Natural killer cell treated with Interleukin-12 subunit alpha and Interleukin-12 subunit beta and Interleukin-15 and Interleukin-18, amount 100 ng/mL, for 72 hours (primary cell): ENCODE measurements around the gene SEC22A. TPM values are rescaled to one million over a fixed set of nuclear protein-coding genes. Genes with fewer than 3 reads are reported as not detected.
"Not testable (repeated sequence)": the region's sequence is repeated elsewhere in the genome, so short reads cannot be mapped to it uniquely, and the experiment has no call there.

Source experiments
- ATAC-seq, 2 donors: fragments of 150-1000 bp; cut with Tn5 transposase in 1 of 2; sonication (Bioruptor Pico), chemical (Tn5 transposase) in 1 of 2; 2 replicates each; pipeline ENCODE4 v1.10.0; 2021
- DNase-seq: peaks from one replicate; pipeline ENCODE4 v3.0.0; 2022; ENCODE audit warnings: low spot score
- H3K27ac Mint-ChIP-seq, 2 donors: 1 replicate in 1 of 2; 2 replicates in 1 of 2; pipeline ENCODE4 v1.8.0; 2022; ENCODE audit warnings: mixed read lengths in 2 of 2, mild to moderate bottlenecking in 1 of 2, moderate library complexity in 1 of 2
- H3K27me3 Mint-ChIP-seq, 2 donors: 1 replicate in 1 of 2; 2 replicates in 1 of 2; pipeline ENCODE4 v1.8.0; 2022; ENCODE audit warnings: mixed read lengths in 2 of 2
- H3K36me3 Mint-ChIP-seq: one replicate; pipeline ENCODE4 v1.8.0; 2022; ENCODE audit warnings: mixed read lengths
- H3K4me1 Mint-ChIP-seq, 2 donors: 1 replicate in 1 of 2; 2 replicates in 1 of 2; pipeline ENCODE4 v1.8.0; 2022; ENCODE audit warnings: low read depth in 2 of 2, mixed read lengths in 2 of 2, mild to moderate bottlenecking in 1 of 2
- H3K4me3 Mint-ChIP-seq: one replicate; pipeline ENCODE4 v1.8.0; 2022; ENCODE audit warnings: mixed read lengths
- H3K9me3 Mint-ChIP-seq: 2 replicates; pipeline ENCODE4 v1.8.0; 2022; ENCODE audit warnings: mixed read lengths
- total RNA-seq, 2 donors: library from RNA; stranded (reverse); gene quantifications; one replicate each; pipeline ENCODE4 v1.2.3, GENCODE V29; 2022

Gene SEC22A
- total RNA-seq, 2 donors from 2014 or later, result 18.8 to 19.0 TPM

DNA sequence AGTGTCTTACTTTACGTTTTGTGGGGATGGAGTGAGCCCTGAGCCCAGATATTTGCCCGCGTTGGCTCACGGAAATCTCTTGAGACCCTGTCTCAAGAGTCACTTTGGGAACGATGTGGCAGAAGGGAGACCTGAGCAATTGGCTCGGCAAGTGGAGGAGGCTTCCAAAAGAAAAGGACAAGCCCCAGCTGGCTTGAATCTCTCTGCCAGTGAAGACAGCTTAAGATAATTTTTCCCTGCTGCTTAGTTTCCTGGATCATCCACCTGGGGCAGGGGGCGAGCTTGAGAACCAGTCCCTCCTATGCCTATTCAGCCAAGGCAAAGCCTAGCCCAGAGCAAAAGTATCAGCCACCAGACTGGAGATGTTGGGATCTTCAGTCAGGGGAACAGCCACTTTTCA is 708 bp downstream of the SEC22A start:
- peaks cover 4% of the 10 kb centered on the region for H3K36me3 Mint-ChIP-seq
- ATAC-seq (no peak), DNase-seq (no peak)
- H3K27me3 Mint-ChIP-seq, result peaks cover 1 to 3% of the 10 kb centered on the region in 2 donors
- peak overlapping the region; percentile 84 to 96 for H3K27ac Mint-ChIP-seq
- H3K4me1 Mint-ChIP-seq, result peaks cover 11 to 16% of the 10 kb centered on the region in 2 donors
- peaks cover 2% of the 10 kb centered on the region for H3K9me3 Mint-ChIP-seq
- H3K4me3 Mint-ChIP-seq, result peak overlapping the region; percentile 93

- H3K9me3 Mint-ChIP-seq, result no peaks in the 10 kb centered on the region
- H3K4me3 Mint-ChIP-seq, result no peak overlapping the region
- no peak overlapping the region for H3K27ac Mint-ChIP-seq
- H3K27me3 Mint-ChIP-seq, result no peaks in the 10 kb centered on the region
- peaks cover 8 to 13% of the 10 kb centered on the region in 2 donors for H3K4me1 Mint-ChIP-seq
- ATAC-seq (no peak), DNase-seq (no peak)
- H3K36me3 Mint-ChIP-seq, result peaks cover 8% of the 10 kb centered on the region
Measured at GRCh38 chr3:123218990-123219389, 17.2 kb downstream of the SEC22A start.

GRCh38 chr3:123221369-123221768 is 19.6 kb downstream of the SEC22A start:
- not testable (repeated sequence) for H3K4me1 Mint-ChIP-seq, H3K4me3 Mint-ChIP-seq, DNase-seq, H3K27me3 Mint-ChIP-seq, H3K9me3 Mint-ChIP-seq, ATAC-seq, H3K27ac Mint-ChIP-seq
- H3K36me3 Mint-ChIP-seq, result peaks cover 11% of the 10 kb centered on the region

DNA sequence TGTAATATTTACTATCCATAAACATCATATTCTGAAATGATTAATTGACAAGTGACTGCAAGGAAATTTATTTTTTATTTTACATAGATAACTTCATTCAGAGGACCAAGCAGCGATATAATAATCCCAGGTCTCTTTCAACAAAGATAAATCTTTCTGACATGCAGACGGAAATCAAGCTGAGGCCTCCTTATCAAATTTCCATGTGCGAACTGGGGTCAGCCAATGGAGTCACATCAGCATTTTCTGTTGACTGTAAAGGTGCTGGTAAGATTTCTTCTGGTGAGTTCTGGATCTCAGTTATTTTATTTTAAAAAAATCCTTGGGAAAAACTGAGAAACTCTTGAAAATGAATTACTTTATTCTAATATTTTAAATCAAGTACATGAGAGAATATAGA is 23.3 kb downstream of the SEC22A start:
- H3K9me3 Mint-ChIP-seq, result peaks cover 9% of the 10 kb centered on the region
- H3K4me3 Mint-ChIP-seq, result no peak overlapping the region
- no peak overlapping the region for H3K27ac Mint-ChIP-seq
- peaks cover 0 to 4% of the 10 kb centered on the region in 2 donors for H3K4me1 Mint-ChIP-seq
- H3K27me3 Mint-ChIP-seq, result no peaks in the 10 kb centered on the region
- ATAC-seq, result no peak
- peaks cover 37% of the 10 kb centered on the region for H3K36me3 Mint-ChIP-seq
- DNase-seq, result no peak

GRCh38 chr3:123226549-123226948 is 24.8 kb downstream of the SEC22A start:
- H3K36me3 Mint-ChIP-seq, result peaks cover 37% of the 10 kb centered on the region
- H3K4me3 Mint-ChIP-seq, result no peak overlapping the region
- peaks cover 0 to 4% of the 10 kb centered on the region in 2 donors for H3K4me1 Mint-ChIP-seq
- ATAC-seq, result no peak
- H3K27me3 Mint-ChIP-seq, result no peaks in the 10 kb centered on the region
- peaks cover 9% of the 10 kb centered on the region for H3K9me3 Mint-ChIP-seq
- H3K27ac Mint-ChIP-seq, result no peak overlapping the region
- no peak for DNase-seq

GRCh38 chr3:123229145-123229544 is 27.4 kb downstream of the SEC22A start:
- DNase-seq, result no peak
- Mint-ChIP-seq H3K4me1 (no peaks in the 10 kb centered on the region), H3K36me3 (peaks cover 37% of the 10 kb centered on the region), H3K27ac (no peak overlapping the region), H3K9me3 (peaks cover 9% of the 10 kb centered on the region), H3K4me3 (no peak overlapping the region), H3K27me3 (no peaks in the 10 kb centered on the region)
- no peak for ATAC-seq

- Mint-ChIP-seq H3K4me3 (no peak overlapping the region), H3K27me3 (no peaks in the 10 kb centered on the region), H3K9me3 (no peaks in the 10 kb centered on the region), H3K4me1 (peaks cover 11 to 13% of the 10 kb centered on the region in 2 donors), H3K36me3 (peaks cover 17% of the 10 kb centered on the region), H3K27ac (no peak overlapping the region)
- ATAC-seq (no peak), DNase-seq (no peak)
Measured at GRCh38 chr3:123236902-123237301, 35.2 kb downstream of the SEC22A start.

- not testable (repeated sequence) for H3K4me3 Mint-ChIP-seq, DNase-seq, H3K27ac Mint-ChIP-seq, ATAC-seq, H3K27me3 Mint-ChIP-seq, H3K9me3 Mint-ChIP-seq
- H3K4me1 Mint-ChIP-seq, result peaks cover 16 to 20% of the 10 kb centered on the region in 2 donors
- peaks cover 22% of the 10 kb centered on the region for H3K36me3 Mint-ChIP-seq
Measured at GRCh38 chr3:123239186-123239585, 37.4 kb downstream of the SEC22A start.

DNA sequence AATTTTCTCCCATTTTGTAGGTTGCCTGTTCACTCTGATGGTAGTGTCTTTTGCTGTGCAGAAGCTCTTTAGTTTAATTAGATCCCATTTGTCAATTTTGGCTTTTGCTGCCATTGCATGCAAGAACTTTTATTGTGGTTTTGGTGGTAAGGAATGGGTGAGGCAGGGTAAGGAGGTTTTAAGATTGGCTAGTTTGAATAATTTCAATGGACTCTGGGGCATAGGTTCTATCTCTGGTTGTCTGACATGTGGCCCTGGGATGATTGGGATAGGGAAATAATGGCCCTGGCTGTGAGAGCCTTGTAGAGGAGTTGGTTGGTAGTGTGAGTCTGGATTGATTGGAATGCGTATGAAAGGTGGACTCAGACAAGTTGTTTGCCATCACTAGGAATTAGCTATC is 38.0 kb downstream of the SEC22A start:
- Mint-ChIP-seq H3K4me3 (no peak overlapping the region), H3K27me3 (no peaks in the 10 kb centered on the region), H3K36me3 (peaks cover 22% of the 10 kb centered on the region), H3K27ac (peak overlapping the region in 1 of 2 donors; percentile 9), H3K4me1 (peaks cover 16 to 20% of the 10 kb centered on the region in 2 donors), H3K9me3 (no peaks in the 10 kb centered on the region)
- ATAC-seq, result no peak
- DNase-seq, result no peak

- Mint-ChIP-seq H3K27ac (no peak overlapping the region), H3K4me1 (peaks cover 8 to 20% of the 10 kb centered on the region in 2 donors), H3K9me3 (no peaks in the 10 kb centered on the region), H3K36me3 (peaks cover 40% of the 10 kb centered on the region), H3K4me3 (no peak overlapping the region), H3K27me3 (no peaks in the 10 kb centered on the region)
- no peak for ATAC-seq
- DNase-seq, result no peak
Measured at GRCh38 chr3:123244128-123244527, 42.4 kb downstream of the SEC22A start.

DNA sequence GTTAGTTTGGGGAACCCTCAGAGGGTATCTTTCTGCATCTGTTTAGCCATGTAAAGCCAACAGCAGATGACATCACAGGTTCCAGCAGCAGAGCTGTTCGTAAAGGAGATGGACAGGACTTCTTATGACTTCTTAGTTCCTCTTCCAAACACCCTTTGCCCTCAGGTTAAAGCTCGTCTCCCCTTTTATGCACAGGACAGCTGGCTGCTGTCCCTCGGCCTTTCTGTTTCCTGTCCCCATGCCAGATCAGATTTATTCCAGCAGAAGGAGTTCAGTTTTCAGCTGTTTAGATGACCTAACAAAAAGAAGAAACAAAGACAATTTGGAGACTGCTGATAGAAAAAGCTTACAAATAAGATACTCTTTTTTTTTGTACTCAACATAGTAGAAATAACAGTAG is 45.1 kb downstream of the SEC22A start:
- no peaks in the 10 kb centered on the region for H3K9me3 Mint-ChIP-seq
- no peak for ATAC-seq
- DNase-seq, result no peak
- H3K27me3 Mint-ChIP-seq, result no peaks in the 10 kb centered on the region
- H3K27ac Mint-ChIP-seq, result no peak overlapping the region
- H3K36me3 Mint-ChIP-seq, result peaks cover 28% of the 10 kb centered on the region
- no peak overlapping the region for H3K4me3 Mint-ChIP-seq
- peaks cover 3 to 9% of the 10 kb centered on the region in 2 donors for H3K4me1 Mint-ChIP-seq

GRCh38 chr3:123256256-123256655 is 54.5 kb downstream of the SEC22A start:
- Mint-ChIP-seq H3K27ac (no peak overlapping the region), H3K36me3 (peaks cover 16% of the 10 kb centered on the region), H3K4me3 (no peak overlapping the region), H3K27me3 (no peaks in the 10 kb centered on the region), H3K9me3 (no peaks in the 10 kb centered on the region), H3K4me1 (no peaks in the 10 kb centered on the region)
- DNase-seq (no peak), ATAC-seq (no peak)

- Mint-ChIP-seq H3K4me1 (no peaks in the 10 kb centered on the region), H3K9me3 (no peaks in the 10 kb centered on the region), H3K27me3 (no peaks in the 10 kb centered on the region), H3K4me3 (no peak overlapping the region), H3K36me3 (peaks cover 6% of the 10 kb centered on the region), H3K27ac (no peak overlapping the region)
- no peak for ATAC-seq
- no peak for DNase-seq
Measured at GRCh38 chr3:123258359-123258758, 56.6 kb downstream of the SEC22A start.

DNA sequence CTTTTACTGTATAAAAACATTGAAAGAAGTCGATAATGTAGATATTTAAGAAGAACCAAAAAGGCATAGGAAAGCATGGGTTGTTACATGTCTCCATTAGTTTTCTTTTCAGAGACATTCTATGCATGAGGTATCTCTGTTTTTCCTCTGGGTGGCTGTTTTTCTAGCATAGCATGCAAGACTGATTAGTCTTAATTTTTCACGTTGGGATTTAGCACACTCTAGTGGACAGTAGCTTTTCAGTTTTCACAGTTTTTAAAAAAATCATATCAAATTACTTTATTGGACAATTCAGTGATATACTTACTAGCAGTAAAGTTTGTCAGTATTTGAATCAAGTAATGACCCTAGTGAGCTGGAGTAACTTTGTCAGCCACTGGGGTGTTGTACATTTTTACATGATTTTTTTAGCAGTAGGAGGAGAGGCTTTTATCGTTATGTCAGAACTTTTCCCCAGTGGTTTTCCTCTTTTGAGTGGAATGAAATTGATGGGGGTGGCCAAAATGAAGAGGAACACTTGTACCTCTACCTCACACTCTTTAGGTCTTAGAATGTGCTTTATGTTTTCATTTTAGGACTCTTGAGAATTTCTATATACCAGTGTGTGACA is 57.2 kb downstream of the SEC22A start:
- Mint-ChIP-seq H3K27me3 (no peaks in the 10 kb centered on the region), H3K9me3 (no peaks in the 10 kb centered on the region), H3K27ac (no peak overlapping the region), H3K36me3 (peaks cover 6% of the 10 kb centered on the region), H3K4me3 (no peak overlapping the region), H3K4me1 (no peaks in the 10 kb centered on the region)
- ATAC-seq, result no peak
- DNase-seq, result no peak

DNA sequence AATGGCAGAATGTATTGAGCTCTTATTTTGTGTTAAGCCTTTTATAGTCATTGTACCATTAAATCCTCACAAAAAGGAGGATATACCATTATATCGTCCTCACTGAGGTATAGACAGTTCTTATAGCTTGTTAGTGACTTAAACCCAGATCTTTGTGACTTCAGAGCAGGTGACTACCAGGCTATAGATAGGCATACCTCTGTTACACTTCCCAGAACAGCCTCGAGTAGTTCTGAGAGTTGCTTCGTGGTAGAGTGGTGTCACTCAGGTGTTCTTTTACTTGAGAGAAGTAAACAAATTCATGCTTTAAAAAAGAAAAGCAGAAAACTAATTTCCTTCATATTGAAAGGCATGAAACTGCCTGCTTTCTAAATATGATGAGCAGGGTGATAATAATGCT is 59.9 kb downstream of the SEC22A start:
- no peak overlapping the region for H3K27ac Mint-ChIP-seq
- DNase-seq, result no peak

More for the DNA sequence above, 59.9 kb downstream of the SEC22A start:
- H3K27me3 Mint-ChIP-seq, result no peaks in the 10 kb centered on the region
- no peaks in the 10 kb centered on the region for H3K9me3 Mint-ChIP-seq
- no peak overlapping the region for H3K4me3 Mint-ChIP-seq
- peaks cover 0 to 2% of the 10 kb centered on the region in 2 donors for H3K4me1 Mint-ChIP-seq
- ATAC-seq, result no peak
- peaks cover 10% of the 10 kb centered on the region for H3K36me3 Mint-ChIP-seq
